Measurements from ENCODE around the gene HEG1.

The HEG1 gene

DNA sequence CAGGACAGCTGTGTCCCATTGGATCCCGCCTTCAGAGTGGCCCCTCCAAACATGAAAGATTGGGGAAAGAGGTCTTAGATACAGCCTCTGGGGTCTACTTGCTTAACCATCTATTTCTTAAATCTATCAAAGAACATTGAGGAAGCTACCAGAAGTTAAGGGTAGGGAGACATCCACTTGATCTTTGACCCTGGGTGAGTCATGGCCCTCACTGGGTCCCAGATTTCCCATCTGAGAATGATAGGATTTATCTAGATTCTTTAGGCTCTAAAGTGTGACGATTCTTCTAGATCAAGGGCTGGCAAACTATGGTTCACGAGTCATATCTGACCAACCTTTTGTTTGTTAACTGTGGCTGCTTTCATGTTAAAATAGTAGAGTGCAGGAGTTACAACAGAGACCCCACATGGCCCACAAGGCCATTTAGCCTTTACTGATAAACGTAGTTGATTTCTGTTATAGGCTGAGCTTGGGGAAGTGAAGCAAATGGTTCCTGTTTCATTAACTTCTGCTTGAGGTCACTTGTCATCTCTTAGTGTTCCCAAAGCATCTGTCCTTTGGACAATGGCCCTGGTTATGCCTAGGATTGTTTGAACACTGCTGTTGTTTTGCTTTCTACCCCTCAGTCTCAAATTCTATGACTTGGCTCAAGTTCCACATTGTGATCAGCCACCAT is 129.2 kb downstream of the HEG1 start:
- H3K27ac ChIP-seq, result no peak overlapping the region
- no peak for TF ChIP-seq ZFX (IDR thresholded peaks at IDR 0.05)
- TF ChIP-seq, protein P1, sequence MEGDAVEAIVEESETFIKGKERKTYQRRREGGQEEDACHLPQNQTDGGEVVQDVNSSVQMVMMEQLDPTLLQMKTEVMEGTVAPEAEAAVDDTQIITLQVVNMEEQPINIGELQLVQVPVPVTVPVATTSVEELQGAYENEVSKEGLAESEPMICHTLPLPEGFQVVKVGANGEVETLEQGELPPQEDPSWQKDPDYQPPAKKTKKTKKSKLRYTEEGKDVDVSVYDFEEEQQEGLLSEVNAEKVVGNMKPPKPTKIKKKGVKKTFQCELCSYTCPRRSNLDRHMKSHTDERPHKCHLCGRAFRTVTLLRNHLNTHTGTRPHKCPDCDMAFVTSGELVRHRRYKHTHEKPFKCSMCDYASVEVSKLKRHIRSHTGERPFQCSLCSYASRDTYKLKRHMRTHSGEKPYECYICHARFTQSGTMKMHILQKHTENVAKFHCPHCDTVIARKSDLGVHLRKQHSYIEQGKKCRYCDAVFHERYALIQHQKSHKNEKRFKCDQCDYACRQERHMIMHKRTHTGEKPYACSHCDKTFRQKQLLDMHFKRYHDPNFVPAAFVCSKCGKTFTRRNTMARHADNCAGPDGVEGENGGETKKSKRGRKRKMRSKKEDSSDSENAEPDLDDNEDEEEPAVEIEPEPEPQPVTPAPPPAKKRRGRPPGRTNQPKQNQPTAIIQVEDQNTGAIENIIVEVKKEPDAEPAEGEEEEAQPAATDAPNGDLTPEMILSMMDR (conservative IDR thresholded peaks at IDR 0.05), result no peak

DNA sequence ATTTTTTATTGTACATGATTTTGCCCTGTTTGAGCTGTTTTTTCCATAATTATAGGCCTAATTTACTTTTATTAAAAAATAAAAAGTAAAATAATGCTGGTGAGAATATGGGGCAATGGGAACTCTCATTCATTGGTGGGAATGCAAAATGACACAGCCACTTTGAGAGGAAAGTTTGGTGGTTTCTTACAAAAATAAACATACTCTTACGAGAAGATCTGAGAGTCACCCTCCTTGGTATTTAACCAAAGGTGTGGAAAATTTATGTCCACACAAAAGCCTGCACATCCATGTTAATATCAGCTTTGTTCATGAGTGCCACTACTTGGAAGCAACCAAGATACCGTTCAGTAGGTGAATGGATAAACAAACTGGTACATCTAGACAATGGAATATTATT is 131.1 kb downstream of the HEG1 start:
- H3K27ac ChIP-seq, result no peak overlapping the region
- no peak for TF ChIP-seq ZFX (IDR thresholded peaks at IDR 0.05)
- TF ChIP-seq, protein P1 (conservative IDR thresholded peaks at IDR 0.05), result no peak

DNA sequence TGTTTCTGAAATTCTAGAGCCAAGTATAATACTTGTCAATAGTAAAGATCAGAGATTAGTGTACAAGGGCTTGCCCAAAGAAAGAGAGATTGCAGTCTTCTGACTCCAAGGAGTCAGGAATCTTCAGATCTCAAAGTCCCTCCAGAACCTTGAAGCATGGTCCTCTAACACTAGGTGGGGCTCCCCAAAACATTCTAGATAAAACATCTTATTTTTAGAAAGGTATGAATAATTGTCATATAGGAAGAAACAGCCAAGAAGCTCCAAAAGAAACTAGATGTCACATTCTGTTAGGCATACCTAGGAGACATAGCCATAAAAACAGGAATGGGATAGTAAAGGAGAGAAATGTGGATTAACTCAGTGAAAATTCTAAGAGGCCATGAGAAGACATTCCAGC is 132.0 kb downstream of the HEG1 start:
- TF ChIP-seq ZFX (IDR thresholded peaks at IDR 0.05), result no peak
- TF ChIP-seq, protein P1 (conservative IDR thresholded peaks at IDR 0.05), result peak; percentile 52; the same call in 1 of the 2 replicates
- no peak overlapping the region for H3K27ac ChIP-seq

DNA sequence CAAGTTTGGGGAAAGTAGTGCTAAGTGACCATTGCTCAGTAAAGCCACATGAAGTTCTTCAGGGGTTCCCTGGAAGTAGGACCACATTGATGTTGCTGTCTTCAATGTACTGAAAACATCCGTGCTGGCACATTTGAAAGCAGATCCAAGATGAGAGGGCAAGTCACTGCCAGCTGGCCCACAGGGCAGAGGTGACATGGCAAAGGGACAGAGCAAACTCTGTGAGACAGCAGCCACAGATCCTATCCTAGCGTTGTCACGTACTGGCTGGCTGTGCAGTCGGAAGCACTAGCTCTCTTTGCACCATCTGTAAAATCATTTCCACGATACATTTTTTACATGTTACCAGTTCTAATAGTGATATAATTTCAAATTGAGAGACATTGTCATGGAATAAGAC is 135.1 kb downstream of the HEG1 start:
- TF ChIP-seq ZFX (IDR thresholded peaks at IDR 0.05), result no peak
- TF ChIP-seq, protein P1 (conservative IDR thresholded peaks at IDR 0.05), result no peak

DNA sequence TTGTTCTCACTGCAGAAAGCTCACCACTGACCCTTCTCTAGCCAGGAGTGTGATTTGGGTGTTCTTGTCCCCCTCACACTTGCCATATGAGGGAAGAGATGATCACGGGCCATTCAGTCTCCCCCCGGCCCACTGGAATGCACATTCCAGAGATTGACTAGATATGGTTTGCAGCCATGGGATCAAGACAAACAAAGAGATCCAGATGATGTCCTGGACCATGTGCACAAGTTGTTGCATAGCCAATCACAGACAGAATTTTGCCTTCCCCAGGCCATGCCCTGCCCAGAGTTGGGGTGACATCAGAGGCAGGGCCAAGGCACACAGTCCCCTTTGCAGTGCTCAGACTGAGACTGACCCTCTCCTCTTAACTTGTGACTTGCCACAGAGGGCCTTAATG is 136.0 kb downstream of the HEG1 start:
- no peak overlapping the region for H3K27ac ChIP-seq
- TF ChIP-seq, protein P1 (conservative IDR thresholded peaks at IDR 0.05), result no peak
- no peak for TF ChIP-seq ZFX (IDR thresholded peaks at IDR 0.05)

More for the DNA sequence above, 135.1 kb downstream of the HEG1 start:
- no peak overlapping the region for H3K27ac ChIP-seq

DNA sequence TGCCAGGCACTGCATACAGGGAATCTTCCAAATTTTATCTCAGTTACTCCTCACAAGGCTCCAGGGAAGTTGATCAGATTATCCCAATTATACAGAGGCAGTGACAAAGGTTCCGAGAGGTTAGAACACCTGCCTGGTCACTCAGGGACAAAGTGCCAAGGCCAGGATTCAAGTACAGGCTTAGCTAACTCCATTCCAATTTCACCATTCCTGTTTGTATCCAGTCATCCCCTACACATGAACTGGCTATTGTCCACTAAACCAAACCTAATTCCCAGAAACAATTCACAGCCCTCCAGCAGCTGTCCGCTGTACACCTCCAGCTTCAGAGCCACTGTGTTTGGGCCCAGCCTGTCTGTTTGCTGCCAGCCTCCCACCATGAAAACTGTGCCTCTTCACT is 137.3 kb downstream of the HEG1 start:
- no peak overlapping the region for H3K27ac ChIP-seq
- TF ChIP-seq, protein P1 (conservative IDR thresholded peaks at IDR 0.05), result no peak
- TF ChIP-seq ZFX (IDR thresholded peaks at IDR 0.05), result no peak

DNA sequence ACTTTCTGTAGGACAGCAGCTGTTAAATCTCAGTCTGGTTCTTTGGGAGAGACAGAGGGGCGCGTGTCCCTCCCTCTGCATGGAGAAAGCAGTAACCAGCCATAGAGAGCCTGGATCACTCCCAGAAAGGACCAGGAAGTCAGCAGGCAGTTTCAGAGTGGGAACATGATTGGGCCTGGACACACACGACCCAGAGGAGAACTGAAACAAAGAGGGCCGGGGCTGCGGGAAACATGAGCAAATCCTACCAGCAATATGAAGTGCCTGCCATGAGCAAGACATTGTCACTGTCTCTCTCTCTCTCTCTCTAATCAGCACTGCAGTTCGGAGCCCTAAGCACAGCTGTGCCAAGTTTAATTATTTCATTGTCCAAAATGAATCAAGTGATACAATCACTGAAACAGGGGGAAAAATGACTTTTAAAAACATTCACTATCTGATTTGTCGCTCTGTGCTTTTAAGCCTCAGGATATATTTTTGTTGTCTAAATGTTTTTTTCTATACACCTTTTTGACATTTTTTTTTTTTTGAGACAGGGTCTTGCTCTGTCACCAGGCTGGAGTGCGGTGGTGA is 138.9 kb downstream of the HEG1 start:
- no peak overlapping the region for H3K27ac ChIP-seq
- TF ChIP-seq, protein P1 (conservative IDR thresholded peaks at IDR 0.05), result no peak
- TF ChIP-seq ZFX (IDR thresholded peaks at IDR 0.05), result no peak

All from C4-2B (cell line).